Measurements from ENCODE around the gene PPM1F.

DNA sequence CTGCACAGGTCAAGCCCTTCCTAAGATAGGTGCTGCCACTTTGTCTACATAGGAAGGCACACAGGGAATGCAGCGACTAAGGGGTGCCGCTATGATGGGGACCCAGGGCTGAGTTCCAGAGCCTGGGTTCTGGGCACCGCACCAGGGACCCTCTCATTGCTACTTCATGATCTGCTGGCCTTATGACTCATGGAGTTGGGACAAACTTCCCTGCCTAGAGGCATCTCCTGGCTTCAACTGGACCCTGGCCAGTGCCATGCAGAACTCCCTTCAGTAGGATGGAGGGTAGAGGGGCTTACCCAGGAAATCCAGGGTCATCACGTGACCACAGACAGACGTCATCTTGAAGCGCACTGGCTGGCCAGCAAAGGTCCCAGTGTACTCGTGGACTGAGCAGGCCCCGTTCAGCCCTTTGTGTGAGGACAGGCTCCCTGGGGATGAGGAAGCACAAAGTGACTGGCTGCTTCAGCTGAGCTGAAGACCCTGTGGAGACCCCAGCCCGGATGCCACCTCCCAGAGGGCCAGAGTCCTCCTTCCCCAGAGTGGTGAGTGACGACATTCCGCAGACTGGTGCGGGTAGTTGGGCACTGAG lies 21.5 kb upstream of the PPM1F start:
- TF ChIP-seq POLR2A (IDR thresholded peaks at IDR 0.05; ENCODE audit: low read depth, low read length) (no peak), POLR2AphosphoS5 (IDR thresholded peaks at IDR 0.05; ENCODE audit: low read depth, low read length) (no peak), TAF1 (IDR thresholded peaks at IDR 0.05; ENCODE audit: borderline replicate concordance, low read depth, low read length) (no peak)

All from GM12892 (cell line).